HG03280 (cell line): ENCODE measurements around the gene CBX7.

Experiments used
- ATAC-seq: cut with Tn5 transposase; IDR thresholded peaks from one replicate; pipeline ENCODE4 v1.9.1; 2021; ENCODE audit warnings: mild to moderate bottlenecking, moderate library complexity; ENCODE audit not compliant: unreplicated experiment

CBX7 gene

GRCh38 chr22:39148026-39148726 lies 4.3 kb downstream of the CBX7 start:
- no peak for ATAC-seq

DNA sequence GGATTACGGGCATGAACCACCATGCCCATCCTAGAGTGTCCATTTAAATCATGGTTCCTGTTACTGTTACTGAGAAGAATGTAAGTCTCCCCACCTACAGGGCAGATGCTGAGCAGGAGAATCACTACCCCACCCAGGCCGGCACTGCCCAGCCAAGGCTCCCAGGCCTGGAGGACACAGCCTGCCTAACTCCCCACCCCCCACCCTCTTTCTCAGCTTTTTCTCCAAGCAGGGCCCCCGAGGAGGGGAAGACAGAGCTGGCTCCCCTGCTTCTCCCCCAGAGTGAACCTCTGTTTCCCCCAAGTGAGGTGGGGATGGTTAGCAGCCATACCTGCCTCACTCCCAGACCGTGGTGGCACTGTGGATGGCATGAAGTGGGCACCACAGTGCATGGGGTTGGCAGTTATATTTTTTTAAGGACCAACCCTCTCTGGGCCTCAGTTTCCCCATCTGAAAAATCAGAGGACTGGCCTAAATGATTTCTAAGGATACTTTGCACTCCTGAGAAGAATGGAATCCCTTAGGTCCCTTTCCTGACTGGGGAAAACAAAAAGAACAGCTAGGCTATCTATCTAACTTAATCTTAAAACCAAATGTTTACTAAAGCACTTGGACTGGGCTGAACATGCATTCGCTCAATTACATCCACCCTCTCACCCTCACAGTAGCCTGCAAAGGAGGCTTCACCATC lies 5.0 kb downstream of the CBX7 start:
- no peak for ATAC-seq

DNA sequence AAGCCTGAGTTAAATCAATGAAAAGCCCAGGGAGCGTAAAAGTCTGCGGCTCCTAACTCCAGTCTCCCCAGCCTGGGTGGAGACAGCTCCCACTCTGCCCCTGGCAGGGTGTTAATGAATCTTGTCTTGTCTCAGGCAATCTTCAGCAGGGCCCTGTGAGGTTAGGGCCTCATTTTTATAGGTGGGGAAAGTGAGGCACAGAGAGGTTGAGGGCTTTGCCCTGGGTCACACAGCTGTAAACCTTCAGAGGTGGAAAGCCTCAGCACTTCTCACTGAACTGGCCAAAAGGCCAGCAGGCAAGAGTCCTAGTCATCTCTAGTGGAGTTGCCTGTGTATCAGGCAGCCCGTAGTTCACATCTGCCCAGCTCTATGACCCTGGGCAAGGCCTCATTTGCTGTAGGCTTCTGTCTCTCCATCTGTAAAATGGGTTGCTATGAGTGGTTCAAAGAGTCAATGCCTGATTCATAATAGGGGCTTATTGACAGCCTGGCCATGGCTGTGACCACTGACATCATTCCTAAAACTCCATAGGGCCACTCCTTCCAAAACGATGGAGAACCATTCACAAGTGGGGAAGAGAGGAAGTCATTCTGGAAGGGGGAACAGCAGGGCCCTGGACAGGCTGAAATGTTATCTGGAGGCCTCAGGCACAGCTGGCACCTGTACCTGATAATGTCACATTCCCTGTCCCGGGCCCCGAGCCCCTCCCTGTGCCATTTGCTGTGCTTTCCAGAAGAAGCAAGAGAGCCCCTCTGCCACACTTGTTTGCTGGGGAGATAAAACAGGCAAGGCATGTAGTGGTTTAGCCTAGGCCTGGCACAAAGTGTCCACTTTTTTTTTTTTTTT lies 6.0 kb downstream of the CBX7 start:
- ATAC-seq: no peak

- ATAC-seq: peak; percentile 28
Observed at GRCh38 chr22:39144101-39144767, 8.2 kb downstream of the CBX7 start.

DNA sequence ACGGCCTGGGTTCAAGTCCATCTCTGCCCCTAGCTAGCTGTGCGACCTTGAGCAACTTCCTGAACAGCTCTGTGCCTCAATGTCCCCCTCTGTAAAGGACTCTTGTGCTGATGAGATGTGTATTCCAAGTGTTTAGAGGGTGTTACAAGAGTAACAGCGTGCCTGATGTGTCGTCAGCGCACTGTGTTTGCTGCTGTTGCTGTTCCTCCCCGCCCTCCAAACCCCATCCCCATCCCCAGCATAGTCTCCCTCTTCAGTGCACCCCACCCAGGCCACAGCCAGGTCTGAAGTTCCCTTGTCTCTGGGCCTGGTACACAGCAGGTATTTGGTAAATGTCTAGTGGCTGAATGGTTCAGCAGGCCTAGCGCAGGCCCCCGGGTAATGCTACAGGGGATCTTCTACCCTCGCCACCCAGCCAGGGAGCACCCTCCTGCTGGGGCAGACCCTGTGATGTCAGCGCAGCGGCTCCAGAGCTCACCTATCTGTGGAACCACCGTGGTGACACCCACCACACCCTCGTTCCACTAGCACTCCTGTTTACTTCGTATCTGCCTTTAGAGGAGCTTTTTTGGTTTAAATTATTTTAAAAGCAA lies 10.3 kb downstream of the CBX7 start:
- ATAC-seq: no peak

GRCh38 chr22:39139933-39140332 lies 12.5 kb downstream of the CBX7 start:
- ATAC-seq: no peak

GRCh38 chr22:39138357-39138997 lies 14.0 kb downstream of the CBX7 start:
- ATAC-seq: no peak

GRCh38 chr22:39136317-39136716 lies 16.2 kb downstream of the CBX7 start:
- ATAC-seq: no peak

- ATAC-seq: no peak
Observed at GRCh38 chr22:39135092-39135896, 17.2 kb downstream of the CBX7 start.

DNA sequence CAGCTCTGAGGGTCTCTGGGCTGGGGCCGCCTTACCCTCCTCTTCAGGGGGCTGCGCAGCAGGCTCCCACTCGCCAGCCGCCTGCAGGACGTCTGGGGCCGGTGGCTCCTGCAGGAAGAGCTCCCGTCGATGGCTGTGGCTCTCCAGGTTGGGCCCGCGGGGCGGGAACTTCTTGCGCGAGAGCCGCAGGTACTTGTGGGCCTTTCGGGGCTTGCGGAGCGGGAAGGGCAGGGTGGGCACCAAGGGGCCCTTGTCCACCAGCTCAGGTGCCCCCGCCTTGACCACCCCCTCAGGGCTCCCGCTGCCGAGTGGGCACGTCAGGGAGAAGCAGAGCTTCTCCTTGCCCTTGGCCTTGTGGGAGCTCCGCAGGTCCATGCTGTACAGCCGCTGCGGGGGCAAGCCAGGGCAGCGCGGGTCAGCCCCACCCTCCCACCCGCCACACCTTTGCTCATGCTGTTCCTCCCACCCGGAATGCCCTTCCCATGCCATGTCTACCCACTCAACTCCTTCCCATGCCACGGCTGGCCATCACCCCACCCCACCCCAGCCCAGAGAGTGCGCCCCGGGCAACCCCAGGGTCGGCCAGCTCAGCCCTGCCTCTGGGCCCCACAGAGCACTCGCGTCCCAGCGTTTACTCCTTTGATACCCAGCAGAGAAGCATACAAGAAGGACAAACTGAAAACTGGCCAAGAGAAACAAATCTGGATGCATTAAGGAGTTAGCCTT lies 18.0 kb downstream of the CBX7 start:
- no peak for ATAC-seq

DNA sequence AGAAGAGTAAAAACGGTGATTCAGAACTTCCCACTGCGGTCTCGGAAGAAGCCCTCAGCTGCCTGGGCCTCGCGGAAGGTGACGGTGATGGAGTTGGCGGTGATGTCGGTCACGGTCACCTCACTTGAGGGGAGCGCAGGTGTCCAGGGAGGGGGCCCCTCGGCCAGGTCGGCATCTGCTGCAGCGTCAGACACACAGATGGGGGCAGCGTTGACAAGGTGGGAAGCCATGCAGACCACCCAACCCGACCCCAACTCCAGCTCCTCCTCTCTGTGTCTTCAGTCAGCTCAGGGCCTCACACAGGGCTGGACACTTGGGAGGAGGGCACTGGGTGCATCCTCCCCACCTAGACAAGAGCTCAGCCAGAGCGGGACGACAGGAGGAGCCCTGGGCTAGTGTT lies 18.6 kb downstream of the CBX7 start:
- no peak for ATAC-seq

DNA sequence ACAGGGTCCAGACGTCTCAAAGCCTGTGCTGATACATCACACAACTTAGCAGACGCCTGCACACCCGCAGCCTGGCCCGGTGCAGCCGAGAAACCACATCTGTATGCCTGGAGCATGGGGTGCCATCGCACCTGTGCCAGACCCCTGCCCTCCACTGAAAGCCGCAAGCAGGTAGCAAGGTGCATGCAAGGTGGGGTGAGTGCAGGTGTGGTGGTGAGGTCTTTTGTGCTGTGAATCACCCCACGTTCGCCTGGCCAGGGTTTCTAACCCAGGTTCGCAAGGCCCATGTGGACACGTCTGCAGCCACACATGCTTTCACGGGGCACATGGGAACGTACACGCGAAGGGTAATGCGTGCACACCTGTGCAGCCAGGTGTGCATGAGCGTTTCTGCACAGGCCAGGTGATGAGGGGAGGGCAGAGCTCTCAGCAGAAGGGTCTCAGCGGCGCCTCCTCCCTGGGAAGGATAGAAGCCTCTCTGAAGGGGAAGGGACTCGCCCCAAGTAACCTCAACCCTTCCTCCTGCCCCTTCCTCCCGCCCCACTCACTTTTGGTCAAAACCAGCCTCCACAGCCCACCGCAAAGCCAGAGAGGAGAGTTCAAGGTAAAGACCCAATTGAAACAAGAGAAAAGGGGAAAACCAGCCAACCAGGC lies 19.5 kb downstream of the CBX7 start:
- ATAC-seq: no peak

DNA sequence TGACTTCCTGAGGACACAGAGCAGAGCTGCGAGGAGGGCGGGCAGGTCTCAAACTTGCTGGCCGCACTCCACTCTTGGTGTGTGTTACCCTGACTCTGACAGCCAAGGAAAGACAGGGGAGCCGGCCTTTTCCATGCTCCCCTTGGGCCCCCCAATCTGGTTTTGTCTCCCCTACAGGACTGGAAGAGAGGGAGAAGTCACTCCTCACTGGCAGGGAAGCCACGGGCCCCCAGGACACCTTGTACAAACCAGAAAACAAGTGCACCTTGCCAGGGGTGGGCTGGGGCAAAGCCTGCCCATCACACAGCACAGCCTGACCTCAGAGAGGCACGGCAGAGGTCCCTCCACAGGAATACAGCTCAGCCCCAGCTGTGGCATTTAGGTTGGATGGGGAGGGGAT lies 20.2 kb downstream of the CBX7 start:
- ATAC-seq: no peak

- ATAC-seq: no peak
Observed at GRCh38 chr22:39130892-39131855, 21.3 kb downstream of the CBX7 start.

GRCh38 chr22:39130152-39130704 lies 22.3 kb downstream of the CBX7 start:
- ATAC-seq: no peak

DNA sequence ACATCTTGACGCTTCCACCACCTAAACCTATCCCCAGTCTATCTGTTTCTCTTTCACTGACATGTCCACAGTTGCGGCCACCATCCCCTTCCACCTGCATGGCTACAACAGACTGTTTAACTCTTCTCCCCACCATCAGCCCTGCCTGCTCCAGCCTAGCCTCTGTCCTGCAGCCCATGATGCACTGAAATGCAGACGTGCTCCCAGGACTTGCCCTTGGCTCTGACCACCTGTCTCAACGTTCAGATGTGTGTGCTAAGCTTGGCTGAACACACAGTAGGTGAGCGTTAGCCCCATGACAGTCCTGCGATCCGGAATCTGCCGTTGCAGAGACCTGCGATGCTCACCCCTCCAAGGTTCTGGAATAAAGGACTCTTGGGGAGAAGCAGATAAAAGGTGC lies 22.7 kb downstream of the CBX7 start:
- ATAC-seq: no peak

- ATAC-seq: no peak
Observed at GRCh38 chr22:39129081-39129480, 23.4 kb downstream of the CBX7 start.
